Liver (tissue), 3 donors: Measurements from ENCODE around the gene NAA11.

Experiments
- CTCF ChIP-seq: fragments of 150-350 bp; IDR thresholded peaks from 2 replicates; pipeline ENCODE4 v1.5.1; 2017; ENCODE audit warnings: improper control_type of control experiment, low read depth, low read length; ENCODE audit not compliant: missing input control
- GABPA ChIP-seq, 2 donors: IDR thresholded peaks in 1 of 2; conservative IDR thresholded peaks in 1 of 2; 2 replicates each; pipeline ENCODE4 v1.6.1; 2016; ENCODE audit warnings: antibody characterized with exemption in 2 of 2, mild to moderate bottlenecking in 1 of 2, moderate library complexity in 1 of 2
- HNF4A ChIP-seq, 2 donors: conservative IDR thresholded peaks; 2 replicates each; pipeline ENCODE4 v1.6.1; 2016; ENCODE audit warnings: antibody characterized with exemption in 2 of 2, mild to moderate bottlenecking in 2 of 2
- MAX ChIP-seq: IDR thresholded peaks from 2 replicates; pipeline ENCODE4 v1.6.1; 2016; ENCODE audit warnings: antibody characterized with exemption
- RAD21 ChIP-seq, 2 donors: IDR thresholded peaks; 2 replicates each; pipeline ENCODE4 v1.6.1; 2016; ENCODE audit warnings: antibody characterized with exemption in 2 of 2, mild to moderate bottlenecking in 2 of 2
- REST ChIP-seq: IDR thresholded peaks from 2 replicates; pipeline ENCODE4 v1.6.1; 2016; ENCODE audit warnings: antibody characterized with exemption, mild to moderate bottlenecking
- RXRA ChIP-seq, 2 donors: IDR thresholded peaks; 2 replicates each; pipeline ENCODE4 v1.6.1; 2017 to 2018; ENCODE audit warnings: antibody characterized with exemption in 2 of 2, mild to moderate bottlenecking in 1 of 2
- TAF1 ChIP-seq: conservative IDR thresholded peaks from 2 replicates; pipeline ENCODE4 v1.6.1; 2016; ENCODE audit warnings: antibody characterized with exemption, mild to moderate bottlenecking
- YY1 ChIP-seq: IDR thresholded peaks from 2 replicates; pipeline ENCODE4 v1.6.1; 2016; ENCODE audit warnings: antibody characterized with exemption, mild to moderate bottlenecking
- ZBTB33 ChIP-seq: IDR thresholded peaks from 2 replicates; pipeline ENCODE4 v1.6.1; 2016; ENCODE audit warnings: antibody characterized with exemption
- donor health status: healthy.
- donor health status: healthy.

GRCh38 chr4:79319975-79320374 is 5.9 kb downstream of the NAA11 start:
- no peak for TF ChIP-seq TAF1
- no peak for TF ChIP-seq CTCF
- TF ChIP-seq YY1, result no peak
- no peak for TF ChIP-seq GABPA (IDR thresholded peaks at IDR 0.05 in 1 of 2, conservative IDR thresholded peaks at IDR 0.05 in 1 of 2)
- TF ChIP-seq HNF4A (conservative IDR thresholded peaks at IDR 0.05), result no peak
- TF ChIP-seq MAX, result no peak
- no peak for TF ChIP-seq REST
- TF ChIP-seq RXRA (IDR thresholded peaks at IDR 0.05), result no peak
- no peak for TF ChIP-seq RAD21 (IDR thresholded peaks at IDR 0.05)
- no peak for TF ChIP-seq ZBTB33
